Measurements from ENCODE around the gene PLK2.

PLK2 gene

DNA sequence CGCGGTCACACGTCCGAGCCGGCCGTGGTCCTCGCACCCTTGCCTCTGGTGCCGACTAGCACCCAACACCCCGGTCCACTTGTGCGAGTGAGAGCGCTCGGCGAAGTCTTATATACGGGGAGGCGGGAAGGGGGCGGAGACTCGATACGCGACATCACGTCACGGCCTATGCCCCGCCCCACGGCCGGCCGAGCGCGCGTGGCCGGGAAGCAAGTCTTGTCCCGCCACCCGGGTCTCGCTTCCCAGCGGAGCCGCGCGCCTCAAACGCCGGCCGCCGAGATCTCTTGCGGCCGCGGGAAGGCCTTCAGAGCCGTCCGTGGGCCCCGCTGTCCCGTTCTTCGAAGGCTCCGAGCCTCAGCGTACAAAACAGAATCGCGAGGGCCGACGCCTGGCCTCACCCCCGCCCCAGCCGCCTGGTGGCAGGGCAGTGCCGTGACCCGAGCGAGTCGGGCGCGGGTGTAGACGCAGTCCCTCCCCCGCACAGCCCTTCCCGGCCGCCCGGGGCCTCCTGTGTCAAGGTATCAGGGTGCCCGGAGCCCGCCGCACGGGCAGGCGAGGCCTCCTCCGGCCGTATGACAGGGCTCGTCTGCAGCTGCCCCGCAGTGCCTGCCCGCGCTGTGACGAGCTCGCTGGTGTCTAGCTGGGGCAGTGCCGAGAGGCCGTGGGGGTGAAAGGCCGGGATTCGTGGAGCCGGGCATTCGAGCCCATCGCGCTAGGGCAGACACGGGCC is at the start of gene PLK2:
PLK2 (minus strand) TSS at position 85 of the 730 bp plus-strand sequence. CDS start 127 bp downstream, outside the sequence.
- in situ Hi-C loops (cut with MboI; ENCODE audit: low sequenced_read_pairs): no loop called here

- in situ Hi-C loops (cut with MboI; ENCODE audit: low sequenced_read_pairs): no loop called here
These were observed 47.8 kb upstream of the PLK2 start for GRCh38 chr5:58507715-58508114.

DNA sequence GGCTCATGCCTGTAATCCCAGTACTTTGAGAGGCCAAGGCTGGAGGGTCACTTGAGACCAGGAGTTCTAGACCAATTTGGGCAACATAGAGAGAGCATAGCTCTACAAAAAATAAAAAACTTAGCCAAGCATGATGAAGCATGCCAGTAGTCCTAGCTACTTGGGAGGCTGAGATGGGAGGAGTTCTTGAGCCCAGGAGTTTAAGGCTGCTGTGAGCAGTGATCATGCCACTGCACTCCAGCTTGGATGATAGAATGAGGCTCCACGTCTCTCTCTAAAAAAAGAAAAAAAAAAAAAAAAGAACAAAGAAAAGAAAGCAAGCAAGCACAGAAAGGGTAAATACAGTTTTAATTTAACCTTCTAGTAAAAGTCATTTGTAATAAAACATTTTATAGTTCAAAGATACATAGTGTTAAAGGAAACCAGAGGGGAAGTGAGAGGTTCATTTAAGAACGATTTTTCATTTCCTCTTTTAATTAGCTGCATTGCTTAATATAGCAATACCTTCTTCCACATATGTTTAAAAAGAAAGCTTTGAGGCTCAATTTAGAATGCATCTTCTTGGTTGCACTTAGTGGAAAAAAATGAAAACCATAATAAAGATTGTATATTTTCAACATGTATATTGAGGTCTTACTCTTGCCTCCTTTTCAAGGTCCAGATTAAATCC is 46.2 kb upstream of the PLK2 start:
- in situ Hi-C loops (cut with MboI; ENCODE audit: low sequenced_read_pairs): no loop called here

DNA sequence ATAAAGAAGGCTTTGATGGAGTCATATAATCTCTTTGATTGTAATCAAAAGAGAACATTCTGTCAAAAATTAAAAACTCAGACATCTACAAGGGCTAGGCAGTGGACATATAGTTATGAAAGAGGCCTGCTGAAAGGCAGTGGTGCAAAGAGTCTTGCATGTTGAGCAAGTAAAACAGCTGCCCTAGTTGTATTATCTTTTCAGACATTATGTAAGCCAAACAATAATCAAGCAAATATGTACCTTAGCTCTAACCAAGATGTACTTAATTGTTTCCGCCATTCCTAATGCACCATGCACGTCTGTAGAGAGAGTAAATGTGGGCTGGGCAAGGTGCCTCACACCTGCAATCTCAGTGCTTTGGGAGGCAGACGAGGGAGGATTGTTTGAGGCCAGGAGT is 45.6 kb upstream of the PLK2 start:
- in situ Hi-C loops (cut with MboI; ENCODE audit: low sequenced_read_pairs): no loop called here

GRCh38 chr5:58504766-58505165 is 44.9 kb upstream of the PLK2 start:
- in situ Hi-C loops (cut with MboI; ENCODE audit: low sequenced_read_pairs): no loop called here

DNA sequence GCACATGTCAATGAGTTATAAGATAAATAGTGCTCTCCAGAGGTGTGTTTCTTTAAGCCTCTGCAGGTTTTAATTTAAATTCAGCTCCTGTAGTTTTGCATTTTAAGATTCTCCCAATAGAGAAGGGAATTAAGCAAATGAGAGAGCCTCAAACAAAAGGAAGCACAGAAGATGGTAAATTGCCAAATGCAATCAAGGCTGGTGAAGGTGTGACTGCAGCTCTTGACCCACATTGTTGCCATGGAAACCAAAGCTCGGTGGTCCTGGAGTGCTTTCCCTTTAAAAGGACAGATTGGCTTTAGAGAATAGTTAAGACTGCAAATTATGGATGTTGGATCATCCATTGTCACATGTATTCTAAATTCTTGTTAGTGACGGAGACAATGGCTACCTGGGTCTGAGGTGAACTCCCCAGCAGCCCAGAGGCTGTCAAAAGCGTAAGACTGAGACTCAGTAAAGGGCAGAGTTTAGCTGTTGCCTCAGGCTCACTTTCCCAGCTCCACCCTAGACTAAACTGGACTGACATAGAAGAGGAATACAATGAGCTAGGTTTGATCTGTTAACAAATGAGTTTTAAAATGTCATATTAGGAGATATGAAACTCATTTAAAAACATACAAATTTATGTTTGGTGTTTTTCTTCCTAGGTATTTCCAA is 43.6 kb upstream of the PLK2 start:
- in situ Hi-C loops (cut with MboI; ENCODE audit: low sequenced_read_pairs): no loop called here

DNA sequence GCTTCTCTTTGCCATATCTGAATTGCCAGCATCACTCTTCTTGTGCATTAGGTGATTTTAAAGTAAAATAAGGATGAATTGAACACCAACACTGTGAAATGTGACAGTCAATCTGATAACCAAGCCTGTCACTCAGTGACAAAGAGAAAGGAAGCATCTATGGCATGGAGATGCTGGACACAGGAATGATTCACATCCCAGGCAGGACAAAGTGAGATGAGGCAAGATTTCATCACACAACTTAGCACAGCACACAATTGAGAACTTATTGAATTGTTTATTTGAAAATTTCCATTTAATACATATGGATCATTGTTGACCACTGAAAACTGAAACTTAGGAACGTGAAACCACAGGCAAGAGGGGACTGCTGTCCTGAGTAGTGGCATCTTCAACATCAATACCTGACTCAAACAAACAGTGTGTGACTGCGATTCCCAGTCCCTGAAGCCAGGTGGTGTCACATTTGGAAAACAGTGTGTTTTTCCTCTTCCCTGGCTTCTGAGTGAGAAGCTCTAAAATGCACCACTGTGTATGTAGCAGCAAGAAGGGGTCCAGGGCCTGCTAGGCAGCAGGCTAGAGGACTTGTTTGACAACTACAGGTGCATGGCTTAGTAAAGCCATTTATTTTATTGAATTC is 42.0 kb upstream of the PLK2 start:
- in situ Hi-C loops (cut with MboI; ENCODE audit: low sequenced_read_pairs): no loop called here

- in situ Hi-C loops (cut with MboI; ENCODE audit: low sequenced_read_pairs): loop anchor here (25.0 kb wide), 1 partner anchor 337 kb away; no protein-coding TSS in a partner anchor
These were observed 40.1 kb upstream of the PLK2 start for GRCh38 chr5:58499941-58500340.

GRCh38 chr5:58499231-58499630 is 39.3 kb upstream of the PLK2 start:
- in situ Hi-C loops (cut with MboI; ENCODE audit: low sequenced_read_pairs): loop anchor here (25.0 kb wide), 1 partner anchor 338 kb away; no protein-coding TSS in a partner anchor

- in situ Hi-C loops (cut with MboI; ENCODE audit: low sequenced_read_pairs): loop anchor here (25.0 kb wide), 1 partner anchor 339 kb away; no protein-coding TSS in a partner anchor
These were observed 38.6 kb upstream of the PLK2 start for GRCh38 chr5:58498340-58498942.

GRCh38 chr5:58497921-58498320 is 38.0 kb upstream of the PLK2 start:
- in situ Hi-C loops (cut with MboI; ENCODE audit: low sequenced_read_pairs): loop anchor here (25.0 kb wide), 1 partner anchor 339 kb away; no protein-coding TSS in a partner anchor

GRCh38 chr5:58497386-58497785 is 37.5 kb upstream of the PLK2 start:
- in situ Hi-C loops (cut with MboI; ENCODE audit: low sequenced_read_pairs): loop anchor here (25.0 kb wide), 1 partner anchor 340 kb away; no protein-coding TSS in a partner anchor

GRCh38 chr5:58496488-58496887 is 36.6 kb upstream of the PLK2 start:
- in situ Hi-C loops (cut with MboI; ENCODE audit: low sequenced_read_pairs): loop anchor here (25.0 kb wide), 1 partner anchor 341 kb away; no protein-coding TSS in a partner anchor

DNA sequence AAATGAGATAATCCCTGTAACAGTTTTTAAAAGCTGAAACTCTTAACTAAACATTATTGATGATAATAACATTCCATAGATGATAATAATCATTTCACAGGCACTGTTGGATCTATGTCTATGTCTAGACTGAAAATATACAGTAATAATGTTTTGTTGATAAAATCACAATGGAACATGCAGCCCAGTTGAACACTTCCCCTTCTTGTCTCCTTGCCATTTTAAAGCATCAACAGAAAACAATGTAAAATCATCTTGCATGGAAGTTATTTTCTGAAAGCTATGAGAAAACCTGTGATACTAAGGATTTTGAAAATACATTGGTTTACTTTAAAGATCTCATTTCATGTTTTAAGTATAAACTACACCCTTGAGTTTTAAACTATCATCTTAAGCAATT is 33.3 kb upstream of the PLK2 start:
- in situ Hi-C loops (cut with MboI; ENCODE audit: low sequenced_read_pairs): loop anchor here (25.0 kb wide), 1 partner anchor 344 kb away; no protein-coding TSS in a partner anchor

DNA sequence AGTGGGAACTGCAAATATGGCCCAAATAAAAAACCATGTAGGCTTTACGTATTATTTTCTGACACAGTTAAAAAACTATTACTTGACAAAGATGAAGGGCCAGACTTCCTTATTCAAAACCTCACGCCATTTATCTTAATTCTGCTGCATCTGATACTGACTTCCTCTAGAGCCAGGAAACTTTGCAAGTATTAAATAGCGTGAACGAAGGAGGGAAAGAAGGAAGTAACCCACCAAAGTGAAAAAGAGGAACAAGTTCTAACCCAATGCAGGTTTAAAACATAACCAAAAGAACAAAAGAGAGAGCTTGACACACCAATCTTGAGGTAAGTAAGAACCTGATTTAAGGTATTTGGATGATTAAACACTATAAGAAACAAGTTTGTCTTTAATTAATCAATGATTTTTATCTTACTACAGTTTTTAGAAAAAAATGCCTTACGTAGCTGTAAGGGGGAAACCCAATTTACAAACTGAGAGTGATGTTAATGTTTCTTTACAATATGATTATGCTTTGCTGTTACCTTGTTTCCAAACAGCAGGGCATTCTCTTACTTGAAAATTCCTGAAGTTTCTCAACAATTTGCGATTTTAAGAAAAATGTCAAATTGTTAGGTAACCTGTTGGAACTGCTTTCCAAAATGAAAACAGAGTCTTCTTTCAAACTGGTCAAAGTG is 31.5 kb upstream of the PLK2 start, which contains the start of gene GAPT:
GAPT (plus strand) TSS at position 220 of the 677 bp plus-strand sequence. CDS start 3,102 bp downstream, outside the sequence.
- in situ Hi-C loops (cut with MboI; ENCODE audit: low sequenced_read_pairs): loop anchor here (25.0 kb wide), 1 partner anchor 346 kb away; no protein-coding TSS in a partner anchor

- in situ Hi-C loops (cut with MboI; ENCODE audit: low sequenced_read_pairs): loop anchor here (25.0 kb wide), 1 partner anchor 347 kb away; no protein-coding TSS in a partner anchor
These were observed 30.6 kb upstream of the PLK2 start for GRCh38 chr5:58490402-58491050.

DNA sequence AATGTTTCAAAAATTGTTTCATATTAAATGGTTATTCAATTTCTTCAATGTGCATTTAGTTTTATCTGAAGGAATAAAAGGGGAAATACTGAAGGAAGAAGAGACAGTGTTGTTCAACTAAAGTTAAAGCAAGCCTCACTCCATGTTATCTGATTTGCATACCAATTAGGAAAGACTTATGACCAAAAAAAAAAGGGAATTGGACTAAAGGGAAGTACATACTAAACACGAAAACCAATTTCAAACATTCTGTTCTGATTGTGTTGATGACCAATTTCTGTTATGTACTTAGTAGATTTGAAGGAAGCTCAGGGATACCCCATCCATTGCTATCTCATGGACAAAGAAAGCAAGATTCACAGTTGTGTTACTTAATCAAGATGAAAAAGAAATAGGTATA is 26.4 kb upstream of the PLK2 start:
- in situ Hi-C loops (cut with MboI; ENCODE audit: low sequenced_read_pairs): loop anchor here (25.0 kb wide), 1 partner anchor 351 kb away; no protein-coding TSS in a partner anchor

GRCh38 chr5:58484505-58484904 is 24.6 kb upstream of the PLK2 start:
- in situ Hi-C loops (cut with MboI; ENCODE audit: low sequenced_read_pairs): loop anchor here (25.0 kb wide), 1 partner anchor 353 kb away; no protein-coding TSS in a partner anchor

GRCh38 chr5:58482536-58482935 is 22.6 kb upstream of the PLK2 start:
- in situ Hi-C loops (cut with MboI; ENCODE audit: low sequenced_read_pairs): loop anchor here (25.0 kb wide), 1 partner anchor 355 kb away; no protein-coding TSS in a partner anchor

Measured in HL-60/S4 treated with phorbol 12-myristate 13-acetate at 8.2 ng/mL for 4 days and 3 days (cell line).